ENCODE measurements around the gene TRAPPC2.

Gene TRAPPC2

GRCh38 chrX:13734278-13735172, at the start of gene TRAPPC2, which contains the start of gene OFD1:
Gene TRAPPC2 (minus strand): TSS chrX:13734620. CDS start chrX:13719963, 14,657 bp downstream.
Gene OFD1 (plus strand): TSS chrX:13734748. CDS start chrX:13735072, 324 bp downstream.
- Histone ChIP-seq H3K4me1 (peaks cover 10% of the 10 kb centered on the region), H3K27me3 (ENCODE audit: low read depth) (no peaks in the 10 kb centered on the region), H3K36me3 (replicated peaks) (peaks cover 29% of the 10 kb centered on the region), H3K4me3 (peak within 1 kb of the TSS; percentile 94), H3K9me3 (no peaks in the 10 kb centered on the region)
- in situ Hi-C loops (cut with MboI; ENCODE audit: low sequenced_read_pairs): no loop called here
- peak; percentile 97 for DNase-seq (ENCODE audit: low spot score in 2 of 2)

- peaks cover 3% of the 10 kb centered on the region; the same call in 1 of the 2 replicates for H3K36me3 ChIP-seq (replicated peaks)
- no peaks in the 10 kb centered on the region for H3K27me3 ChIP-seq (ENCODE audit: low read depth)
- no peaks in the 10 kb centered on the region for H3K9me3 ChIP-seq
- no peak overlapping the region for H3K4me3 ChIP-seq
- H3K4me1 ChIP-seq: no peaks in the 10 kb centered on the region
- in situ Hi-C loops (cut with MboI; ENCODE audit: low sequenced_read_pairs): no loop called here
- no peak for DNase-seq (ENCODE audit: low spot score in 2 of 2)
Observed at GRCh38 chrX:13780868-13781427, 46.5 kb upstream of the TRAPPC2 start.

- H3K4me3 ChIP-seq: no peak overlapping the region
- H3K9me3 ChIP-seq: no peaks in the 10 kb centered on the region
- H3K27me3 ChIP-seq (ENCODE audit: low read depth): no peaks in the 10 kb centered on the region
- H3K36me3 ChIP-seq (replicated peaks): peaks cover 14% of the 10 kb centered on the region
- DNase-seq (ENCODE audit: low spot score in 2 of 2): no peak
- no peaks in the 10 kb centered on the region for H3K4me1 ChIP-seq
- in situ Hi-C loops (cut with MboI; ENCODE audit: low sequenced_read_pairs): no loop called here
Observed at GRCh38 chrX:13778916-13779315, 44.5 kb upstream of the TRAPPC2 start.

DNA sequence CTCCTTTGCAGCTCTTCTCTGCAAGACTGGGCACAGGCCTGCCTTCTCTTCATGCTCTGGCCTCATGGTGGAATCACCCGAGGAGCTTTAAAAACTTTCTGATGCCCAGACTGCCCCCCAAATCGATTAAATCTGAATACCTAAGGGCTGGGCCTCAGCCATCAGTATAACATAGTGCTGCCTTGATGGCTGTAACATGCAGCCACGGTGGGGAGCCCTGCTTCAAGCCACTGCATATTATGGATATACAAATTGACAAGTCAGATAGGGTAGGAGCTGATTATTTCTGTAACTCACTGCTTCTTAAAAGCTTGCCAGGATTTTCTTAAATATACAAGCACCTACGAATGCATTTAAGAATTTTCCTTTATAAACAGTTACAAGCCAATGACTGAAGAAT, 42.0 kb upstream of the TRAPPC2 start:
- Histone ChIP-seq H3K4me1 (no peaks in the 10 kb centered on the region), H3K4me3 (no peak overlapping the region), H3K27me3 (ENCODE audit: low read depth) (no peaks in the 10 kb centered on the region), H3K9me3 (no peaks in the 10 kb centered on the region), H3K36me3 (replicated peaks) (peaks cover 27% of the 10 kb centered on the region)
- DNase-seq (ENCODE audit: low spot score in 2 of 2): no peak
- in situ Hi-C loops (cut with MboI; ENCODE audit: low sequenced_read_pairs): no loop called here

- DNase-seq (ENCODE audit: low spot score in 2 of 2): no peak
- no peak overlapping the region for H3K4me3 ChIP-seq
- H3K36me3 ChIP-seq (replicated peaks): peaks cover 28% of the 10 kb centered on the region
- H3K4me1 ChIP-seq: no peaks in the 10 kb centered on the region
- no peaks in the 10 kb centered on the region for H3K9me3 ChIP-seq
- no peaks in the 10 kb centered on the region for H3K27me3 ChIP-seq (ENCODE audit: low read depth)
- in situ Hi-C loops (cut with MboI; ENCODE audit: low sequenced_read_pairs): no loop called here
Observed at GRCh38 chrX:13775837-13776236, 41.4 kb upstream of the TRAPPC2 start.

DNA sequence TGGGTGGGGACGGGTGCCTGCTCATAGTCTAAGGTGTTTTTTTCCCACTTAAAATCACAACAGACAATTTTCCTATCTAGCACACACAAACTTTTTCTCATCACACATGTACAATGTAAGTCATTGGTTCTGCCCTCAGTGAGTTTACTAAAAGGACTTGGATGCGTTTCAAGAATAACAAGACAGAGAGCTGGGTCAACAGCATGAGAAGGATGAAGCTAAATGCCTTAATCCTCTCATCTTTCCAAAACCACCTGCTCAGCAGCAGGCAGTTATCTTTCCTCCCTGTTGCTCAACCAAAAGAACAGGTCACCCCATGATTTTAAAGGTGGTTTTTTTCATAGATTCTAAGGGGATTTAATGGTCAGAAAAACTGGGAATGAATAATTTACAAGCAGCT, 40.3 kb upstream of the TRAPPC2 start:
- H3K36me3 ChIP-seq (replicated peaks): peaks cover 40% of the 10 kb centered on the region
- in situ Hi-C loops (cut with MboI; ENCODE audit: low sequenced_read_pairs): no loop called here
- DNase-seq (ENCODE audit: low spot score in 2 of 2): no peak
- no peaks in the 10 kb centered on the region; the same call in 1 of the 2 replicates for H3K4me1 ChIP-seq
- H3K27me3 ChIP-seq (ENCODE audit: low read depth): no peaks in the 10 kb centered on the region
- H3K9me3 ChIP-seq: no peaks in the 10 kb centered on the region
- no peak overlapping the region for H3K4me3 ChIP-seq

DNA sequence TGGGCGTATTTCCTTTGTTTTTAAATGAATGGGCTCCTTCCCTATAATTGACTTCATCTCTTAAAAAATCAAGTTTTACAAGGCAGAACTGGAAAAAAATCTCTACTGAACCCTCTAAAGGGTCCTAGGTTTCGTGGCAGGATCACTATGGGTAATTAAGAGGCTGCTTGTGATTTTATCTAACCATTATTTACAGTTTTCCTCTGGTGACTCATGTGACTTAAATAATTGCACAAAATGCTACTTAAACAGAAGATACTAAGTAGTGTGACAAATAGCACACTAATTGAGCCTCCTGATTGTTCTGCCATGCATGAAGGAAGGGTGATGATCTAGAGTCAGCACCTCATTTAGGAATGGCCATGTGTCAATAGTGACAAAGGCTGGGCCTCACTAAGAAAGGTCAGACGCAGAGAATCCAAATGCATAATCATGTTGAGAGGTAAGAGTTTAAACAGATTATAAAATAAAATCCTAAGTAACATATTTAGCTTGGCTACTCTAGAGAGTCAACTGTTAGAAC, 35.7 kb upstream of the TRAPPC2 start:
- no peak for DNase-seq (ENCODE audit: low spot score in 2 of 2)
- in situ Hi-C loops (cut with MboI; ENCODE audit: low sequenced_read_pairs): no loop called here
- H3K27me3 ChIP-seq (ENCODE audit: low read depth): no peaks in the 10 kb centered on the region
- no peaks in the 10 kb centered on the region; the same call in 1 of the 2 replicates for H3K4me1 ChIP-seq
- H3K4me3 ChIP-seq: no peak overlapping the region
- no peaks in the 10 kb centered on the region for H3K9me3 ChIP-seq
- H3K36me3 ChIP-seq (replicated peaks): peaks cover 65% of the 10 kb centered on the region

- Histone ChIP-seq H3K4me1 (peaks cover 5% of the 10 kb centered on the region), H3K27me3 (ENCODE audit: low read depth) (no peaks in the 10 kb centered on the region), H3K9me3 (no peaks in the 10 kb centered on the region), H3K4me3 (no peak overlapping the region), H3K36me3 (replicated peaks) (peaks cover 56% of the 10 kb centered on the region)
- in situ Hi-C loops (cut with MboI; ENCODE audit: low sequenced_read_pairs): loop anchor here (10.0 kb wide), 1 partner anchor 256 kb away; the partner anchor contains the start of gene GEMIN8
- no peak for DNase-seq (ENCODE audit: low spot score in 2 of 2)
Observed at GRCh38 chrX:13768939-13769338, 34.5 kb upstream of the TRAPPC2 start.

GRCh38 chrX:13764765-13765164, 30.3 kb upstream of the TRAPPC2 start:
- peak in 1 of 2 experiments; percentile 50 for DNase-seq (ENCODE audit: low spot score in 2 of 2)
- in situ Hi-C loops (cut with MboI; ENCODE audit: low sequenced_read_pairs): loop anchor here (10.0 kb wide), 1 partner anchor 260 kb away; the partner anchor contains the start of gene GEMIN8
- peaks cover 19% of the 10 kb centered on the region for H3K4me1 ChIP-seq

DNA sequence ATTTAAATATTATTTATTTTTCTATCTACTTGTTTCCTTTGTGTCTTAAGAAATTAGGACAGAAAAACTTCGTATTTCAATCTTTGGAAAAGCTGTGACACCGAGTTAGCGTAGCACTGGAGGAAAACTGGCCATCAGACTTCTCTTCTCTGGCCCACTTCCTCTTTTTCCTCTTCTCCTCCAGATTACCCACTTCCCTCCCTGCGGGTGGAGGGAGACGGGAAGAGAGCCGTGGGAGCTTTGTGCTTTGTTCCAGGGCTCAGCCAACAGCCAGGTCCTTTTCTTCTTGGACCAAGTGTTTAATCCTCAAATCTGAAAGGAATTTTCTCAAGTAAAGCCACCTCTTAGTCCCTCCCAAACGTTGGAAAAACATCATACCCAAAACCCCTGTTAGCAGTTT, 29.9 kb upstream of the TRAPPC2 start:
- DNase-seq (ENCODE audit: low spot score in 2 of 2): peak in 1 of 2 experiments; percentile 32
- Histone ChIP-seq H3K4me1 (peaks cover 19% of the 10 kb centered on the region), H3K9me3 (no peaks in the 10 kb centered on the region), H3K4me3 (no peak overlapping the region), H3K36me3 (replicated peaks) (peaks cover 44% of the 10 kb centered on the region), H3K27me3 (ENCODE audit: low read depth) (no peaks in the 10 kb centered on the region)
- in situ Hi-C loops (cut with MboI; ENCODE audit: low sequenced_read_pairs): loop anchor here (10.0 kb wide), 1 partner anchor 261 kb away; the partner anchor contains the start of gene GEMIN8

More at GRCh38 chrX:13764765-13765164, 30.3 kb upstream of the TRAPPC2 start:
- H3K36me3 ChIP-seq (replicated peaks): peaks cover 44% of the 10 kb centered on the region
- no peaks in the 10 kb centered on the region for H3K27me3 ChIP-seq (ENCODE audit: low read depth)
- H3K4me3 ChIP-seq: no peak overlapping the region
- H3K9me3 ChIP-seq: no peaks in the 10 kb centered on the region

DNA sequence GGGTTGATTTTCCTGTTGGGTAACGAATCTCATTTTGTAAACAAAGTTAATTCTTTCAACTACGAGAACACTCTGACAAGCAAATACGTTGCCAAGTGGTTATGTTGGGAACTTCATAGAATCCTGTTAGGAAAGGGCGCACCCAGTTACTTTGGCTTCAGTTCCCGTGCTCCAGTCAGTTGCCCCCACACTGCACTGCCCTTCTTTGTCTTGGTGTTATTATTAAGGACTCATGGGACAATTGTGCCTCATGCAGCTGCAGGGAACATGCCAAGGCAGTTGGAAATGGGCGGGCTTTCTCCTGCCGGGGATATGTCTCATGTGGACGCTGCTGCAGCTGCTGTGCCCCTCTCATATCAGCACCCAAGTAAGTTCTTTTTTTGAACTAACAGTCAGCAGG, 29.1 kb upstream of the TRAPPC2 start:
- Histone ChIP-seq H3K36me3 (replicated peaks) (peaks cover 44% of the 10 kb centered on the region), H3K4me3 (no peak overlapping the region), H3K9me3 (no peaks in the 10 kb centered on the region), H3K27me3 (ENCODE audit: low read depth) (no peaks in the 10 kb centered on the region), H3K4me1 (peaks cover 19% of the 10 kb centered on the region)
- in situ Hi-C loops (cut with MboI; ENCODE audit: low sequenced_read_pairs): loop anchor here (10.0 kb wide), 1 partner anchor 261 kb away; the partner anchor contains the start of gene GEMIN8
- no peak for DNase-seq (ENCODE audit: low spot score in 2 of 2)

DNA sequence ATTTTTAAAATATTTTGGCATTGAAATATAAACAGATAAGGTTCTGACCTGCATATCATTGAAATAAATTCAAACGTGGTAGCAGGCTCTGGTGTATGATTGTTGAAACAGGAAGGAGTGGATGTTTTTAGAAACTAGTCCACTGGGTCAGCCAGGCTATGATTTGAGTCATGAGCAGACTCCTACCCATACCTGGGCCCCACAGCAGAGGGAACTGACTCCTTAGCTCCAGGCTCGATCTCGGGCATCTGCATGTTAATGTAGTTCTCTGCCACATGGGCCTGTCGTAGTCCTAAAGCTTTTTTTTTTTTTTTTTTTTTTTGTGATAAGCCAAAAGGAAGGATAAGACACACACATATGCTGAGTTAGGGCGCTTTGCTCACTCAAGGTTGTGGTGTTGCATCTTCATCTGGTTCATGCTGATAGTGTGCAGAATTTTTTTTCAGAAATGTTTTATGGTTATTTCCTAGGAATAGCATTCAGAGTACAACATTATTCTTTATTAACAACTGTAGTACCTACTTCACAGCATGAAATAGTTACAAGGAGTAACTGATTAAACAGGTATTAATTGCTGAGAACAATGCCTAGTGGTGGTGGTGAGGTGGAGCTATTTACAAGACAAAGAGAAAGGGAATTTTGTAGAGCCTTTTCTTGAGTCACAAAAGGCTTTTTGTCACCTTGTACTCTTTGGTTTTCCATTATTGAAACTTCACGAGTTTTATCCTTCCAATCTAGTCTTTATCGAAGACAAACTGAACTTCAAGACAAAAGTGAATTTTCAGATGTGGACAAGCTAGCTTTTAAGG, 27.4 kb upstream of the TRAPPC2 start:
- peaks cover 36% of the 10 kb centered on the region for H3K4me1 ChIP-seq
- H3K9me3 ChIP-seq: no peaks in the 10 kb centered on the region
- H3K27me3 ChIP-seq (ENCODE audit: low read depth): no peaks in the 10 kb centered on the region
- DNase-seq (ENCODE audit: low spot score in 2 of 2): peak; percentile 56 to 89
- in situ Hi-C loops (cut with MboI; ENCODE audit: low sequenced_read_pairs): loop anchor here (10.0 kb wide), 1 partner anchor 263 kb away; the partner anchor contains the start of gene GEMIN8
- H3K36me3 ChIP-seq (replicated peaks): peaks cover 45% of the 10 kb centered on the region
- H3K4me3 ChIP-seq: no peak overlapping the region

GRCh38 chrX:13760426-13760825, 26.0 kb upstream of the TRAPPC2 start:
- no peaks in the 10 kb centered on the region for H3K27me3 ChIP-seq (ENCODE audit: low read depth)
- no peak for DNase-seq (ENCODE audit: low spot score in 2 of 2)
- no peak overlapping the region for H3K4me3 ChIP-seq
- H3K9me3 ChIP-seq: no peaks in the 10 kb centered on the region
- peaks cover 40% of the 10 kb centered on the region for H3K36me3 ChIP-seq (replicated peaks)
- H3K4me1 ChIP-seq: peaks cover 46% of the 10 kb centered on the region
- in situ Hi-C loops (cut with MboI; ENCODE audit: low sequenced_read_pairs): loop anchor here (10.0 kb wide), 1 partner anchor 264 kb away; the partner anchor contains the start of gene GEMIN8
